Choroid plexus epithelial cell (primary cell): Measurements from ENCODE around the gene MIER2.

Experiments used
- DNase-seq: peaks from one replicate; pipeline ENCODE4 v3.0.0-alpha.2; 2010; ENCODE audit warnings: low read depth
- H3K4me3 ChIP-seq: 2 replicates; pipeline ENCODE4 v1.5.1; 2011; ENCODE audit warnings: low read depth, mild to moderate bottlenecking, control low read depth, low read length, moderate library complexity
- TF ChIP-seq, protein P1 (sequence below): conservative IDR thresholded peaks from 2 replicates; pipeline ENCODE4 v1.5.1; 2011; ENCODE audit warnings: low read depth, mild to moderate bottlenecking, control low read depth, inconsistent platforms, low read length, moderate library complexity

MIER2 gene

DNA sequence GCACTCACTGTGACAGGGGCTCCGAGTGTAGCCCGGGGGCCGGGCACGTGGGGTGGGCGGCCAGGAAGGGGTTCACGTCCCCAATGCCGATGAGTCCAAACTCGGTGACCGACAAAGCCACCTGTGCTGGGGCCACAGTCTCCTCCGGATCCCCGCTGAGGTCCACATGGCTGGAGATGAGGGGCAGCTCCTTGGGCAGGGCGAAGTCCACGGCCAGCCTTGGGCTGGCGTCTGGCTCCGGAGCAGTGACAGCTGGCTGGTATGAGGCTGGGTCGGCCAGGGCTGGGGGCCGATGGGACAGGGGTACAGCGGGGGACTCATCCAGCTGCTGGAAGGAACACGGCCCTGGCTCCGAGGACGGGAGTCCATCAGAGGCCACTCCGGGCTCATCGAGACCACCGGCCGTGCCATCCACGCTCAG lies 37.5 kb downstream of the MIER2 start:
- no peak for DNase-seq
- H3K4me3 ChIP-seq = no peak overlapping the region
- TF ChIP-seq, protein P1, sequence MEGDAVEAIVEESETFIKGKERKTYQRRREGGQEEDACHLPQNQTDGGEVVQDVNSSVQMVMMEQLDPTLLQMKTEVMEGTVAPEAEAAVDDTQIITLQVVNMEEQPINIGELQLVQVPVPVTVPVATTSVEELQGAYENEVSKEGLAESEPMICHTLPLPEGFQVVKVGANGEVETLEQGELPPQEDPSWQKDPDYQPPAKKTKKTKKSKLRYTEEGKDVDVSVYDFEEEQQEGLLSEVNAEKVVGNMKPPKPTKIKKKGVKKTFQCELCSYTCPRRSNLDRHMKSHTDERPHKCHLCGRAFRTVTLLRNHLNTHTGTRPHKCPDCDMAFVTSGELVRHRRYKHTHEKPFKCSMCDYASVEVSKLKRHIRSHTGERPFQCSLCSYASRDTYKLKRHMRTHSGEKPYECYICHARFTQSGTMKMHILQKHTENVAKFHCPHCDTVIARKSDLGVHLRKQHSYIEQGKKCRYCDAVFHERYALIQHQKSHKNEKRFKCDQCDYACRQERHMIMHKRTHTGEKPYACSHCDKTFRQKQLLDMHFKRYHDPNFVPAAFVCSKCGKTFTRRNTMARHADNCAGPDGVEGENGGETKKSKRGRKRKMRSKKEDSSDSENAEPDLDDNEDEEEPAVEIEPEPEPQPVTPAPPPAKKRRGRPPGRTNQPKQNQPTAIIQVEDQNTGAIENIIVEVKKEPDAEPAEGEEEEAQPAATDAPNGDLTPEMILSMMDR = no peak

DNA sequence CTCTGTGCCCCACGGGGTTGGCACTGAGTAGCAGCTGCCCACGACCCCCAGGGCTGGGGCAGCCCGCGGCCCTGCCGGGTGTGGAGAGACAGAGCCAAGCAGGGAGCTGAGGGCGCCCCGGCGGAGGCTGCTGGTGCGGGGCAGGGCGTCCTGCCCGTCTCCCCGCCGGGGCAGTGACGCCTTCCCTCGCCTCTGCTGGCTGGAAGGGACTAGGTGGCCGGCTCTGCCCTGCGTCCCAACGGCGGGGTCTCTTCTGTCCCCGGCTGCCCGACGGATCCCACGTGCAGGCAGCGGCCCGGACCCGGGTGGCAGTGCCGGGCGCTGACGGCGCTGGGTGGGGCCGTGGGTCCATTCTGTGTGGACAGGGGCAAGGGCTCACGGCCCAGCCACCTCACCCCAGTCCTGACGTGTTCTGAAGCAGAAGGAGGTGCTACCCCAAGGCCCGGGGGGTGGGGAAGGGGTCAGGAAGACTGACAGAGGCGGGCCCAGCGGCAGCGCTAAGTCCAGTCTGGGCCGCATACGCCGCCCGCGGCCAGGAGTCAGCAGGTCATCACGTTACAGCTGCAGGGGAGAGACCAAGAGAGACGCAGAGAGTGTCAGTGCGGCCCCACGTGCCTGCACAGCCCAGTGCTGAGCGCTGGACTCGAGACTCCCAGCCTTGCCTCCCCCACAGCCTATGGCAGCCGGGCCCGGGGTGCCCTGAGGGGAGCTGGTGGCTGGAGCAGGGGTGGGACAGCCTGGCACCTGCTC lies 38.3 kb downstream of the MIER2 start:
- no peak for DNase-seq
- no peak overlapping the region for H3K4me3 ChIP-seq
- TF ChIP-seq, protein P1 = no peak

DNA sequence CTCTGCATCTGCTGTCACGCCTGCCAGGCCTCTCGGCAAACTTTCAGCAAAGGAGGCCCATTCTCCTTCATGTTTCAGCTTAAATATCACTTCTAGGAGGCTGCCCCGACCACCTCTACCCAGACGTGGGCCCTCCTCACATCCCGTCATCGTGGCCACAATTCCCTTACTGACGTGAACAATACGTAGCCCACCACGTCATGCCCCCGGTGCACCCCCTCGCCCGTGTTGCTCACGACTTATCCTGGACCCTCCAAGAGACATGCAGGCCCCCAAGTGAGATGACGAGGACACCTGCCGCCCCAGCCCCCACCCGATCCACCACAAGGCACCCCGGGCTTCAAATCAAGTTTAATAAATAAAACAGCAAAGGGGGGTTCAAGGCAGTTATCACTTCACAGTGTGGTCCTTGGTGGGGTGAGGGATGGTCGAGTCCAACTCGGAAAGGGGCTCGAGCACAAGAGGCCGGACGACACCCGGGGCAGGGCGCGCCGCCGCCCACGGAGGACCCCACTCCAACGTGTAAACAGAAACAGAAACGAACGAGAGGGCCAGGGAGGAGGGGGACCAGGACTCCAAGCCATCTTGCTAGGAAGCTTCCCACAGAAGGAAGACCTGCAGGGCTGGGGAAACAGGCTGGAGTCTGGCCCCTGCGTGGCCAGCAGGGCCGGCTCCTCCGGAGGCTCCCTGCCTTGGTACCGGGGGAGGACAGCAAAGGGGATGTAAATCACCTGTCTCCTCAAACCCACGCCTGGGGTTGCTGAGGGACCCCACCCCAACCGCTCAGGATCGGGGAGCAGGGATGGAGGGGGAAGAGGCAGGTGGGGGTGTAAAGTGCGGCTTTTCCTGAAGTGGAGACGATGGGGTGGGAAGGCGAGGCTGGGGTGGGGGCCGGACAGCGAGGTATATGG lies 39.1 kb downstream of the MIER2 start:
- DNase-seq = no peak
- TF ChIP-seq, protein P1 = no peak
- no peak overlapping the region for H3K4me3 ChIP-seq

DNA sequence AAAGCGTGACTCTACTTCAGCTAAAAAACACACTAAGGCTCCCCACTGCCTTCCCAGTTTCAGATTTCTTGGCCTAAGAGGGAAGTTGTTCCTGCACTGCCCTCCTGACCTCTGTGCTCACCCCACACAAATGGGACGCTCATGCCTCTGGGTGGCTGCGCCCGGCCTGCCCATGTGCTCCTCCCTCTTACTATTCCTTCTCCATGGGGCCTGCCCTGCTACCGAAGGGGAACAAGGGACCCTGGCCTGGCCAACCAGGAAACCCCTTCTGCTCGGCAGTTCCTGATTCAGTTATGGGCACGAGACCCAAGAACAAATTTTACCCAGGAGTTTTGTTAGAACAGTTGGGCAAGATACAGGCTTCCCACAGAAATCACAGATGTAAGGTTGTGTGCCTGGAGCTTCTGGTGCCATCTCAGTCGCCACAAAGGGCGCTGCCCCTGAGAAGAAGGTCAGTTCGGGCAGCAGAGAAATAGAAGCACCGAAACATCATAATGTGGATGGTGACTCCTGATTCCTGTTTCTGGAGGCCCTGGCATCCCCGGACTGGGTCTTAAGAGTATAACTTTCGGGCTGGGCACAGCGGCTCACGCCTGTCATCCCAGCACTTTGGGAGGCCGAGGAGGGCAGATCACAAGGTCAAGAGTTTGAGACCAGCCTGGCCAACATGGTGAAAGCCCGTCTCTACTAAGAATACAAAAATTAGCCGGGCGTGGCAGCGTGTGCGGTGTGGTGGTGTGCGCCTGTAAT lies 47.9 kb downstream of the MIER2 start:
- H3K4me3 ChIP-seq = no peak overlapping the region
- TF ChIP-seq, protein P1 = no peak
- no peak for DNase-seq

DNA sequence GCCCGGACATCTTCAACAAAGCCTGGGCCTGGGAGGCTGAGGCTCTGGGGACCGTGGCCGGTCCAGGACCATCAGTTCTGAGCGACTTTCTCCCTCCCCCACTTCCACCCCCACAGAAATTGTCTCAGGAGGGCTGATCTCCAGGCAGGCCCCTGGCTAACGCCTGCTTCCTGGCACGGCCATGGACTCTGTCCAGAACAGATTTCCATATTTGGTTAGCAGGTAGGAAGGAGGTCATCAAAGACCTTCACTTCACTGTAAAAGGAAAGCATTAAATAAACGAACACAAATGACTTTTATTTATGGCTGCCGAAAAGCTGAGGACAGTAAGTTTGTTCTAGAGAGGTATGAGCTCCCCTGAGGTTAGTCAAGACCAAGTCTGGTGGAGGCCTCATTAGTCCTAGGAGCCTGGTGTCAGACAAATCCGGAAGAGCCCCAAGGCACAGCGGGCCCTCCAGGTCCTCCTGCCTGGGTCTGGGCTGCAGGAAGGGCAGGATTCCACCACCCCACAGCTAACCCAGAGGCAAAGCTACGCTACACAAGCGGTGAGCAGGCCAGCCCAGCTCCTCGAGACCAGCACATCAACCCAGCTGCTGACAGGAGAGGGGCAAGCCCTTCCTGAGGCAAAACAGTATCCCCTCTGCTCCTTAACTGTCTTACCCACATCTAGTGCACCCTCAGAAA lies 48.8 kb downstream of the MIER2 start:
- TF ChIP-seq, protein P1 = no peak
- no peak for DNase-seq
- H3K4me3 ChIP-seq = no peak overlapping the region

DNA sequence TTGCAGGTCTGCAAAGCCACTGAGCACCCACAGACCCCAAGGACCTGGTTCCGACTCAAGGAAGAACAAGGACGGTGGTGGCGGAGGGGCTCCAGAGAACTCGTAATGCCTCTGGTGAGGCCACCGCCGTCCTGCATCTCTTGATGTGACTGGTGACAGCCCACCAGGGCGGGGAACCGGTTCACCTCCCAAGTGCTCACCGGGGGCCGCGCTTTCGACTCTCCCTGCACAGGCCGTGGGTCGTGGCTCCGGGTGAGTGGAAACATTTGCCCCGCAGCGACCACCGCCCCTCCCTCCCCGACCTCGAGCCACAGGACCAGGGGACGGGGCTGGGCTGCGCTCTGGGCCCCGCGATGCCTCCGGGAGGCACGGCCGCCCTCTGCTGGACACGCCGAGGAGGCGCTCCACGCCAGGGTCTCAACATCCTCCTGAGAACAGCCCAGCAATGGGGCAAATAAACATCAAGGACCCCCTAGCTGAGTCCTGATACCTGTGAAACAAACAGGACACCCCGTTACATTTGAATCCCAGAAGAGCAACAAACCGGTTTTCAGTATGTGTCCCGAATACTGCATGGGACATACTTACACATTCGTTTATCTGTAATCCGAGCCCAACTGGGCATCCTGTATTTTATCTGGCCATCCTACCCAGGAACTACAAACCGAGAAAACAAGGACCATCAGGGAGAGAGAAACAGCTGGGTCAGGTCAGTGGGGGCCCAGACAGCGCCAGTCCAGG lies 49.5 kb downstream of the MIER2 start:
- H3K4me3 ChIP-seq = no peak overlapping the region

More for the DNA sequence above, 49.5 kb downstream of the MIER2 start:
- TF ChIP-seq, protein P1 = peak; percentile 82
- DNase-seq = peak; percentile 50
